Measurements from ENCODE around the gene VIL1.

VIL1 gene

GRCh38 chr2:218445602-218446001 lies 26.7 kb downstream of the VIL1 start:
- Mint-ChIP-seq H3K36me3 (ENCODE audit: low read depth) (peaks cover 20% of the 10 kb centered on the region), H3K4me1 (no peaks in the 10 kb centered on the region), H3K27me3 (ENCODE audit: low read depth) (no peaks in the 10 kb centered on the region), H3K27ac (no peak overlapping the region), H3K9me3 (no peaks in the 10 kb centered on the region), H3K4me3 (no peak overlapping the region)
- TF ChIP-seq, protein P1, sequence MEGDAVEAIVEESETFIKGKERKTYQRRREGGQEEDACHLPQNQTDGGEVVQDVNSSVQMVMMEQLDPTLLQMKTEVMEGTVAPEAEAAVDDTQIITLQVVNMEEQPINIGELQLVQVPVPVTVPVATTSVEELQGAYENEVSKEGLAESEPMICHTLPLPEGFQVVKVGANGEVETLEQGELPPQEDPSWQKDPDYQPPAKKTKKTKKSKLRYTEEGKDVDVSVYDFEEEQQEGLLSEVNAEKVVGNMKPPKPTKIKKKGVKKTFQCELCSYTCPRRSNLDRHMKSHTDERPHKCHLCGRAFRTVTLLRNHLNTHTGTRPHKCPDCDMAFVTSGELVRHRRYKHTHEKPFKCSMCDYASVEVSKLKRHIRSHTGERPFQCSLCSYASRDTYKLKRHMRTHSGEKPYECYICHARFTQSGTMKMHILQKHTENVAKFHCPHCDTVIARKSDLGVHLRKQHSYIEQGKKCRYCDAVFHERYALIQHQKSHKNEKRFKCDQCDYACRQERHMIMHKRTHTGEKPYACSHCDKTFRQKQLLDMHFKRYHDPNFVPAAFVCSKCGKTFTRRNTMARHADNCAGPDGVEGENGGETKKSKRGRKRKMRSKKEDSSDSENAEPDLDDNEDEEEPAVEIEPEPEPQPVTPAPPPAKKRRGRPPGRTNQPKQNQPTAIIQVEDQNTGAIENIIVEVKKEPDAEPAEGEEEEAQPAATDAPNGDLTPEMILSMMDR (IDR thresholded peaks at IDR 0.05; ENCODE audit: unreplicated experiment in 3 of 3), result no peak

GRCh38 chr2:218446547-218446946 lies 27.6 kb downstream of the VIL1 start:
- no peak overlapping the region for H3K27ac Mint-ChIP-seq
- H3K4me3 Mint-ChIP-seq, result no peak overlapping the region
- H3K36me3 Mint-ChIP-seq (ENCODE audit: low read depth), result peaks cover 20% of the 10 kb centered on the region
- no peaks in the 10 kb centered on the region for H3K9me3 Mint-ChIP-seq
- H3K27me3 Mint-ChIP-seq (ENCODE audit: low read depth), result no peaks in the 10 kb centered on the region
- TF ChIP-seq, protein P1 (IDR thresholded peaks at IDR 0.05; ENCODE audit: unreplicated experiment in 3 of 3), result no peak
- no peaks in the 10 kb centered on the region for H3K4me1 Mint-ChIP-seq

GRCh38 chr2:218447072-218447471 lies 28.1 kb downstream of the VIL1 start:
- Mint-ChIP-seq H3K36me3 (ENCODE audit: low read depth) (peaks cover 20% of the 10 kb centered on the region), H3K9me3 (no peaks in the 10 kb centered on the region), H3K4me1 (no peaks in the 10 kb centered on the region), H3K27me3 (ENCODE audit: low read depth) (no peaks in the 10 kb centered on the region), H3K27ac (no peak overlapping the region), H3K4me3 (no peak overlapping the region)
- TF ChIP-seq, protein P1 (IDR thresholded peaks at IDR 0.05; ENCODE audit: unreplicated experiment in 3 of 3), result no peak

DNA sequence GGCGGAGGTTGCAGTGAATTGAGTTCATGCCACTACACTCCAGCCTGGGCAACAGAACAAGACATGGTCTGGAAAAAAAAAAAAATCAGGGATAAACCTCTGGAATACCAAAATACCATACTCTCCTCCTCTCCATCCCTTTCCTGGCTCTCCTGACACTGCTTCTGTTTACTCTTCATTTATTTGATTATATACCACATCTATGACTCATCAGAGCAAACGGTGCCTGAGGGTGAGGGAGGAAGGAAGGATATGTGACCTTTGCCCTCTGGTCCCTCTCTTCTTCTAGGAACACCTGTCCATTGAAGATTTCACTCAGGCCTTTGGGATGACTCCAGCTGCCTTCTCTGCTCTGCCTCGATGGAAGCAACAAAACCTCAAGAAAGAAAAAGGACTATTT lies 30.0 kb downstream of the VIL1 start:
- TF ChIP-seq, protein P1 (IDR thresholded peaks at IDR 0.05; ENCODE audit: unreplicated experiment in 3 of 3), result no peak
- no peak overlapping the region for H3K27ac Mint-ChIP-seq
- no peaks in the 10 kb centered on the region for H3K27me3 Mint-ChIP-seq (ENCODE audit: low read depth)
- no peaks in the 10 kb centered on the region for H3K4me1 Mint-ChIP-seq
- peaks cover 24% of the 10 kb centered on the region for H3K36me3 Mint-ChIP-seq (ENCODE audit: low read depth)
- H3K9me3 Mint-ChIP-seq, result no peaks in the 10 kb centered on the region
- H3K4me3 Mint-ChIP-seq, result no peak overlapping the region

GRCh38 chr2:218452079-218452478 lies 33.2 kb downstream of the VIL1 start:
- H3K9me3 Mint-ChIP-seq, result no peaks in the 10 kb centered on the region

GRCh38 chr2:218456849-218457248 lies 37.9 kb downstream of the VIL1 start:
- no peak overlapping the region for H3K27ac Mint-ChIP-seq
- TF ChIP-seq, protein P1 (IDR thresholded peaks at IDR 0.05; ENCODE audit: unreplicated experiment in 3 of 3), result no peak
- no peaks in the 10 kb centered on the region for H3K27me3 Mint-ChIP-seq (ENCODE audit: low read depth)
- no peaks in the 10 kb centered on the region for H3K4me1 Mint-ChIP-seq
- no peak overlapping the region for H3K4me3 Mint-ChIP-seq
- no peaks in the 10 kb centered on the region for H3K9me3 Mint-ChIP-seq
- peaks cover 43% of the 10 kb centered on the region for H3K36me3 Mint-ChIP-seq (ENCODE audit: low read depth)

More at GRCh38 chr2:218452079-218452478, 33.2 kb downstream of the VIL1 start:
- no peak overlapping the region for H3K4me3 Mint-ChIP-seq
- H3K27ac Mint-ChIP-seq, result no peak overlapping the region
- TF ChIP-seq, protein P1 (IDR thresholded peaks at IDR 0.05; ENCODE audit: unreplicated experiment in 3 of 3), result no peak
- H3K36me3 Mint-ChIP-seq (ENCODE audit: low read depth), result peaks cover 38% of the 10 kb centered on the region
- H3K27me3 Mint-ChIP-seq (ENCODE audit: low read depth), result no peaks in the 10 kb centered on the region
- H3K4me1 Mint-ChIP-seq, result no peaks in the 10 kb centered on the region
